Measurements from ENCODE around the gene OSBPL10.

OSBPL10 gene

GRCh38 chr3:31661286-31661685 lies 319.8 kb downstream of the OSBPL10 start:
- no peak for DNase-seq (ENCODE audit: low read depth)
- TF ChIP-seq CTCF (IDR thresholded peaks at IDR 0.05; ENCODE audit: low read length, missing control alignments) = no peak
- no peak overlapping the region for H3K4me3 ChIP-seq (replicated peaks; ENCODE audit: low read depth, low read length)

GRCh38 chr3:31659246-31659645 lies 321.8 kb downstream of the OSBPL10 start:
- no peak for TF ChIP-seq CTCF (IDR thresholded peaks at IDR 0.05; ENCODE audit: low read length, missing control alignments)
- no peak overlapping the region for H3K4me3 ChIP-seq (replicated peaks; ENCODE audit: low read depth, low read length)
- DNase-seq (ENCODE audit: low read depth) = no peak

GRCh38 chr3:31654998-31655397 lies 326.1 kb downstream of the OSBPL10 start:
- H3K4me3 ChIP-seq (replicated peaks; ENCODE audit: low read depth, low read length) = no peak overlapping the region
- DNase-seq (ENCODE audit: low read depth) = no peak
- TF ChIP-seq CTCF (IDR thresholded peaks at IDR 0.05; ENCODE audit: low read length, missing control alignments) = no peak

DNA sequence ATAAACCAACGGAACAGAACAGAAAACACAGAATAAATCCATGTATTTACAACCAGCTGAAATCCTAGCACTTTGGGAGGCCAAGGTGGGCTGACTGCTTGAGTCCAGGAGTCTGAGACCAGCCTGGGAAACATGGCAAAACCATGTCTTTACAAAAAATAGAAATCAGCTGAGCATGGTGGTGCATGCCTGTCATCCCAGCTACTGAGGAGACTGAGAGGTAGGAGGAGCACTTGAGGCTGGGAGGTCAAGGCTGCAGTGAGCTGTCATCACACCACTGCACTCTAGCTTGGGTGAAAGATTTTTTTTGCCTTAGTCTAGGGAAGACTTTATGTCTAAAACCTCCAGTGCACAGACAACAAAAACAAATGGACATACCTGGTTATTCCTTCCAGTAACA lies 327.6 kb downstream of the OSBPL10 start:
- no peak overlapping the region for H3K4me3 ChIP-seq (replicated peaks; ENCODE audit: low read depth, low read length)
- TF ChIP-seq CTCF (IDR thresholded peaks at IDR 0.05; ENCODE audit: low read length, missing control alignments) = no peak
- no peak for DNase-seq (ENCODE audit: low read depth)

- DNase-seq (ENCODE audit: low read depth) = no peak
- no peak for TF ChIP-seq CTCF (IDR thresholded peaks at IDR 0.05; ENCODE audit: low read length, missing control alignments)
- no peak overlapping the region for H3K4me3 ChIP-seq (replicated peaks; ENCODE audit: low read depth, low read length)
Observed at GRCh38 chr3:31652296-31652695, 328.8 kb downstream of the OSBPL10 start.

DNA sequence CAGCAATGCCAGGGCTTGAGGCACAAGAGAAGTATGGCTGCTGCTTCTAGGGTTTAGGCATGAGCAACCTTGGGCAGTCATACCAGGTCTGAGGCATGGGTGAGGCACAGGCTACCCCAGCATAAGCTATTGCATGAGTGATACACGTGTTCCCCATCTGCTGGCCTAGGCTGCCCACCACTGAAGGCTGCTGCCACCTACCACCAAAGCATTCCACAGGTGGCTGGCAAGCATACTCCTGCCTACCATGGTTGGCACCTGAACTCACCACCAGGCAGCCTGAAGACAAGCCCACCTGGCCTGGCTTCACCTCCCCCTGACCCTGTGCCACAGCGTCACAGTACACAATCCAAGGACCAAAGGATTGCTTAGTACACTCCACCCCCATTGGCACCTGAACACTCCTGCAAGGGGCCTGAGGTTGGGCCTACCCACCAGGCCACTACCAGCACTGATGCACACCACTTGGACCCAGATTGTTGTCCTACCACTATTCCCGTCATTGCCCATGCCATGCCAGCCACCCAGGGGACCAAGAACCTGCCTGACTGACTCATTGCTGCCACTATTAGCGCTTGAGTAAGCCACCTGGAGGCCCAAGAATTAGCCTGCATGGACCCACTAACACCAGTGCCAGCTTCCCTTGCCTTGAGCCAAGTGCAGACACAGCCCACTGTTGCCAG lies 332.6 kb downstream of the OSBPL10 start:
- DNase-seq (ENCODE audit: low read depth) = no peak
- no peak for TF ChIP-seq CTCF (IDR thresholded peaks at IDR 0.05; ENCODE audit: low read length, missing control alignments)

DNA sequence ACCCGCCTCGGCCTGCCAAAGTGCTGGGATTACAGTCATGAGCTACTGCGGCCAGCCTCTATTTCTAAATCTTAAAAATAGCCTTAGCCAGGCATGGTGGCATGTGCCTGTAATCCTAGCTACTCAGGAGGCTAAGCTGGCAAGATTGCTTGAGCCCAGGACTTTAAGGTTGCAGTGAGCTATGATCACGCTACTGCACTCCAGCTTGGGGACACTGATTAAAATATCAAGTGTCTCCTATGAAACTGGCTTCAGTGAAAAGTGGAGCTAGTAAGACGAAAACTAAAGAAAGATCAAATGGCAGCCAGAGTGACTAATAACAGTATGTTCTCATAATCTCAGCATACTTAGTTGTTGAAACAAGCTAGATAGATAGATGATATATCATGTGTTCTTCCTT lies 335.8 kb downstream of the OSBPL10 start:
- no peak overlapping the region for H3K4me3 ChIP-seq (replicated peaks; ENCODE audit: low read depth, low read length)
- no peak for DNase-seq (ENCODE audit: low read depth)
- no peak for TF ChIP-seq CTCF (IDR thresholded peaks at IDR 0.05; ENCODE audit: low read length, missing control alignments)

More for the DNA sequence above, 332.6 kb downstream of the OSBPL10 start:
- no peak overlapping the region for H3K4me3 ChIP-seq (replicated peaks; ENCODE audit: low read depth, low read length)
